Measurements from ENCODE around the gene LNPK. TPM values are rescaled to one million over a fixed set of nuclear protein-coding genes. Genes with fewer than 3 reads are reported as not detected.

Gene LNPK
- polyA plus RNA-seq, 3 donors, result 8.1 to 15.3 (median 11.7) TPM

DNA sequence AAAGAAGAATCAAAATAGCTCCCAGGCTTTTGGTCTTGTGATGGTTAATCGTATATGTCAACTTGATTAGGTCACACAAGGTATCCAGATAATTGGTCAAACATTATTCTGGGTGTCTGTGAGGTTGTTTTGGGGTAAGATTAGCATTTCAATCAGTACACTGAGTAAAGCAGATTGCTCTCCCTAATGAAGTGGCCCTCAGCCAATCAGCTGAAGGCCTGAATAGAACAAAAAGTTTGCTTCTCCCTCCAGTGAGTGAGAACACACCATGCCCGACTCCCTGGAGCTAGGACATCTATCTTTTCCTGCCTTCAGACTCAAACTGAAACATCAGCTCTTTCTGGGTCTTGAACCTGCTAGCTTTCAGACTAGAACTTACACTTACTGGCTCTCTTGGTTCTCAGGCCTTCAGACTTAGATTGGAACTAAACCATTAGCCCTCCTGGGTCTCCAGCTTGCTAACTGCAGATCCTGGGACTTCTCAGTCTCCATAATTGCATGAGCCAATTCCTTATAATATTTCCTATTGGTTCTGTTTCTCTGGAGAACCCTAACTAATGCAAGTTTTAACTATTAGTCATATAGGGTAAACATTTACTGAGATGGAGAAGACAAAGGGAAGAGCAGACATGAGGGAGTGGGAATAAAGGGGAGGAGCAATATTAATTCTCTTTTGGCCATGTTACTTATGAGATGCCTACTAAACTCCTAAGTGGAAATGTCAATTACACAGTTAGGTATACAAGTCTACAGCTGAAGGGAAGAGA is 25.5 kb downstream of the LNPK start:
- no peak for DNase-seq
- H3K36me3 ChIP-seq (replicated peaks in 1 of 2; ENCODE audit: control insufficient read depth in 1 of 2, insufficient read depth in 2 of 2, low read length in 2 of 2), result peaks cover 13 to 59% of the 10 kb centered on the region in 2 donors
- H3K4me2 ChIP-seq (replicated peaks; ENCODE audit: extremely low read depth, low read length, poor library complexity, severe bottlenecking), result no peak overlapping the region
- whole genome bisulfite sequencing (ENCODE audit: insufficient coverage), result 92% methylated on average over 2 of the region's 2 CpGs
- intact Hi-C loops (cut with micrococcal nuclease), result no loop called here
- no peak overlapping the region for H3K27ac ChIP-seq (ENCODE audit: low read depth in 1 of 2, low read length in 2 of 2)
- H3K4me1 ChIP-seq (ENCODE audit: control insufficient read depth in 1 of 2, insufficient read depth in 2 of 2, low read length in 2 of 2), result no peaks in the 10 kb centered on the region
- Mint-ChIP-seq H3K27ac (no peak overlapping the region), H3K4me3 (no peak overlapping the region), H3K4me1 (no peaks in the 10 kb centered on the region), H3K36me3 (peaks cover 50 to 58% of the 10 kb centered on the region in 2 donors), H3K27me3 (ENCODE audit: low read depth in 3 of 3) (no peaks in the 10 kb centered on the region), H3K9me3 (peaks cover 0 to 1% (median 0%) of the 10 kb centered on the region in 7 donors)
- no peaks in the 10 kb centered on the region for H3K79me2 ChIP-seq (ENCODE audit: insufficient read depth, low read length)
- no peak overlapping the region for H3K9ac ChIP-seq (ENCODE audit: insufficient read depth, low read length, poor library complexity, severe bottlenecking)
- H3K4me3 ChIP-seq (replicated peaks in 1 of 3; ENCODE audit: low read depth in 2 of 3, low read length in 3 of 3), result no peak overlapping the region
- H4K20me1 ChIP-seq (ENCODE audit: insufficient read depth, low read length), result no peaks in the 10 kb centered on the region
- TF ChIP-seq CTCF (IDR thresholded peaks at IDR 0.05), result no peak
- no peaks in the 10 kb centered on the region for H3K27me3 ChIP-seq (ENCODE audit: control insufficient read depth in 2 of 2, insufficient read depth in 2 of 2, low read length in 2 of 2)
- no peaks in the 10 kb centered on the region for H3K9me3 ChIP-seq (replicated peaks in 1 of 2; ENCODE audit: control insufficient read depth in 1 of 2, insufficient read depth in 1 of 2, low read length in 2 of 2)
- H2AFZ ChIP-seq (ENCODE audit: insufficient read depth, low read depth, low read length, poor library complexity, severe bottlenecking), result no peak overlapping the region

DNA sequence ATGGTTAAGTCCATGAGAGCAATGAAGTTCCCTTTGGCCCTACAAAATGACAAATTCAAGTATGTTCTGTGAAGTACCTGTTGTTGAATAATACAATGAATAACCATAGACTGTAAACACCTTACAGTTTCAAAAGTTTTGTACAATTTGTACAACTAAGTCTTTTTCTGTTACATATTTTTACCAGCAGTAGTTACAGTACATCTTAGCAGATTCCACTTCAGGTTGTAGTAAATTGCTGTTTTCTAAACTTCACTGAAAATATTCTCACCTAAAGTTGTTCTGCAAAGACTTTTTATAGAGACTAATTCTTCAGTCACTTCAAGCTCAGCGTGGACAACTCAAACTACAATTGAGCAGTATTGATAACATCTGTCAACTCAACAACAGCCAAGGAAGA is 28.7 kb downstream of the LNPK start:
- Mint-ChIP-seq H3K4me1 (no peaks in the 10 kb centered on the region), H3K27ac (no peak overlapping the region), H3K9me3 (peaks cover 0 to 1% (median 0%) of the 10 kb centered on the region in 7 donors), H3K4me3 (no peak overlapping the region), H3K36me3 (peaks cover 46 to 53% of the 10 kb centered on the region in 2 donors), H3K27me3 (ENCODE audit: low read depth in 3 of 3) (no peaks in the 10 kb centered on the region)
- H3K4me2 ChIP-seq (replicated peaks; ENCODE audit: extremely low read depth, low read length, poor library complexity, severe bottlenecking), result no peak overlapping the region
- peaks cover 12 to 51% of the 10 kb centered on the region in 2 donors for H3K36me3 ChIP-seq (replicated peaks in 1 of 2; ENCODE audit: control insufficient read depth in 1 of 2, insufficient read depth in 2 of 2, low read length in 2 of 2)
- H3K27me3 ChIP-seq (ENCODE audit: control insufficient read depth in 2 of 2, insufficient read depth in 2 of 2, low read length in 2 of 2), result no peaks in the 10 kb centered on the region
- no peak for TF ChIP-seq CTCF (IDR thresholded peaks at IDR 0.05)
- no peak overlapping the region for H2AFZ ChIP-seq (ENCODE audit: insufficient read depth, low read depth, low read length, poor library complexity, severe bottlenecking)
- intact Hi-C loops (cut with micrococcal nuclease), result no loop called here
- H3K4me3 ChIP-seq (replicated peaks in 1 of 3; ENCODE audit: low read depth in 2 of 3, low read length in 3 of 3), result no peak overlapping the region
- H3K27ac ChIP-seq (ENCODE audit: low read depth in 1 of 2, low read length in 2 of 2), result no peak overlapping the region
- no peaks in the 10 kb centered on the region for H3K9me3 ChIP-seq (replicated peaks in 1 of 2; ENCODE audit: control insufficient read depth in 1 of 2, insufficient read depth in 1 of 2, low read length in 2 of 2)
- H3K4me1 ChIP-seq (ENCODE audit: control insufficient read depth in 1 of 2, insufficient read depth in 2 of 2, low read length in 2 of 2), result no peaks in the 10 kb centered on the region
- no peaks in the 10 kb centered on the region for H3K79me2 ChIP-seq (ENCODE audit: insufficient read depth, low read length)
- no peak overlapping the region for H3K9ac ChIP-seq (ENCODE audit: insufficient read depth, low read length, poor library complexity, severe bottlenecking)
- no peaks in the 10 kb centered on the region for H4K20me1 ChIP-seq (ENCODE audit: insufficient read depth, low read length)
- DNase-seq, result no peak
- WGBS (ENCODE audit: insufficient coverage), result 100% methylated on average over 1 of the region's 1 CpG

Data from CD14-positive monocyte (primary cell).